ENCODE results near the gene RBBP5.

RBBP5 gene

GRCh38 chr1:205118752-205119151 is 3.0 kb downstream of the RBBP5 start:
- TF ChIP-seq TOX (CRISPR knock-in tag; IDR thresholded peaks at IDR 0.05; ENCODE audit: borderline replicate concordance) (no peak), PPARA (CRISPR knock-in tag; IDR thresholded peaks at IDR 0.05; ENCODE audit: borderline replicate concordance) (no peak), TCF4 (CRISPR knock-in tag; IDR thresholded peaks at IDR 0.05; ENCODE audit: borderline replicate concordance) (no peak), ARNTL (CRISPR knock-in tag; IDR thresholded peaks at IDR 0.05; ENCODE audit: borderline replicate concordance, low read depth) (no peak), ZNF8 (CRISPR knock-in tag; IDR thresholded peaks at IDR 0.05) (no peak), OSR1 (CRISPR knock-in tag; IDR thresholded peaks at IDR 0.05) (no peak), ESRRG (CRISPR knock-in tag; IDR thresholded peaks at IDR 0.05) (no peak), ZNF565 (CRISPR knock-in tag; conservative IDR thresholded peaks at IDR 0.05; ENCODE audit: low read depth) (no peak), POU6F1 (CRISPR knock-in tag; IDR thresholded peaks at IDR 0.05; ENCODE audit: borderline replicate concordance, low read depth) (no peak), TSHZ2 (CRISPR knock-in tag; IDR thresholded peaks at IDR 0.05) (no peak), RARB (CRISPR knock-in tag; IDR thresholded peaks at IDR 0.05) (no peak), ZNF70 (CRISPR knock-in tag; IDR thresholded peaks at IDR 0.05) (no peak), GLIS3 (CRISPR knock-in tag; IDR thresholded peaks at IDR 0.05) (no peak), BACH2 (CRISPR knock-in tag; IDR thresholded peaks at IDR 0.05; ENCODE audit: borderline replicate concordance) (no peak), SNAI2 (CRISPR knock-in tag; IDR thresholded peaks at IDR 0.05) (no peak), ISL1 (CRISPR knock-in tag; IDR thresholded peaks at IDR 0.05) (no peak), CSDC2 (CRISPR knock-in tag; IDR thresholded peaks at IDR 0.05) (no peak)
- TF ChIP-seq, protein P1, sequence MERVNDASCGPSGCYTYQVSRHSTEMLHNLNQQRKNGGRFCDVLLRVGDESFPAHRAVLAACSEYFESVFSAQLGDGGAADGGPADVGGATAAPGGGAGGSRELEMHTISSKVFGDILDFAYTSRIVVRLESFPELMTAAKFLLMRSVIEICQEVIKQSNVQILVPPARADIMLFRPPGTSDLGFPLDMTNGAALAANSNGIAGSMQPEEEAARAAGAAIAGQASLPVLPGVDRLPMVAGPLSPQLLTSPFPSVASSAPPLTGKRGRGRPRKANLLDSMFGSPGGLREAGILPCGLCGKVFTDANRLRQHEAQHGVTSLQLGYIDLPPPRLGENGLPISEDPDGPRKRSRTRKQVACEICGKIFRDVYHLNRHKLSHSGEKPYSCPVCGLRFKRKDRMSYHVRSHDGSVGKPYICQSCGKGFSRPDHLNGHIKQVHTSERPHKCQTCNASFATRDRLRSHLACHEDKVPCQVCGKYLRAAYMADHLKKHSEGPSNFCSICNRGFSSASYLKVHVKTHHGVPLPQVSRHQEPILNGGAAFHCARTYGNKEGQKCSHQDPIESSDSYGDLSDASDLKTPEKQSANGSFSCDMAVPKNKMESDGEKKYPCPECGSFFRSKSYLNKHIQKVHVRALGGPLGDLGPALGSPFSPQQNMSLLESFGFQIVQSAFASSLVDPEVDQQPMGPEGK (CRISPR knock-in tag; IDR thresholded peaks at IDR 0.05; ENCODE audit: borderline replicate concordance) = no peak
- TF ChIP-seq, protein P2, sequence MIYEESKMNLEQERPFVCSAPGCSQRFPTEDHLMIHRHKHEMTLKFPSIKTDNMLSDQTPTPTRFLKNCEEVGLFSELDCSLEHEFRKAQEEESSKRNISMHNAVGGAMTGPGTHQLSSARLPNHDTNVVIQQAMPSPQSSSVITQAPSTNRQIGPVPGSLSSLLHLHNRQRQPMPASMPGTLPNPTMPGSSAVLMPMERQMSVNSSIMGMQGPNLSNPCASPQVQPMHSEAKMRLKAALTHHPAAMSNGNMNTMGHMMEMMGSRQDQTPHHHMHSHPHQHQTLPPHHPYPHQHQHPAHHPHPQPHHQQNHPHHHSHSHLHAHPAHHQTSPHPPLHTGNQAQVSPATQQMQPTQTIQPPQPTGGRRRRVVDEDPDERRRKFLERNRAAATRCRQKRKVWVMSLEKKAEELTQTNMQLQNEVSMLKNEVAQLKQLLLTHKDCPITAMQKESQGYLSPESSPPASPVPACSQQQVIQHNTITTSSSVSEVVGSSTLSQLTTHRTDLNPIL (CRISPR knock-in tag; IDR thresholded peaks at IDR 0.05; ENCODE audit: low read depth) = no peak
- ATAC-seq = no peak

- no peak for TF ChIP-seq ZC3H10 (CRISPR knock-in tag; IDR thresholded peaks at IDR 0.05)
- TF ChIP-seq, protein P1 (CRISPR knock-in tag; IDR thresholded peaks at IDR 0.05; ENCODE audit: borderline replicate concordance) = no peak
- no peak for TF ChIP-seq SNAI2 (CRISPR knock-in tag; IDR thresholded peaks at IDR 0.05)
- TF ChIP-seq BACH2 (CRISPR knock-in tag; IDR thresholded peaks at IDR 0.05; ENCODE audit: borderline replicate concordance) = no peak
- ATAC-seq = no peak
These were observed 10.4 kb downstream of the RBBP5 start for GRCh38 chr1:205111354-205111753.

DNA sequence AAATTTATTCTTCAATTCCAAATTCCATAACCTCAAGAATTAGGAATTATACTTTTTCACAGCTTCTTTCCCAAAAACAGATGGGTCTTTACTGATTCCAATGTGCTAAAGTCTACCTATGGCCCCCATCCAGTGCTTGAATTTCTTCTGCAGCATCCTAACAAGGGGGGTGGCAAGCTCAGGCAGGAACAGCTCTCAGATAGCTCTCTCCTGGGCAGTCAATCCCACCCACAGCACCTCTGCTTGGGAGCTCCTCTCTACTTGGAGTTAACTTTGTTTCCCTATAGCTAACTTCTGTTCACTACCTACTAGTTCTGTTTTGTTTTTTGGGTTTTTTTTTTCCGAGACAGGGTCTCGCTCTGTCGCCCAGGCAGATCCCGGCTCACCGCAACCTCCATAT is 12.1 kb downstream of the RBBP5 start:
- TF ChIP-seq CSDC2 (CRISPR knock-in tag; IDR thresholded peaks at IDR 0.05) (no peak), ARNTL (CRISPR knock-in tag; IDR thresholded peaks at IDR 0.05; ENCODE audit: borderline replicate concordance, low read depth) (no peak), ISL1 (CRISPR knock-in tag; IDR thresholded peaks at IDR 0.05) (no peak), CSRNP3 (CRISPR knock-in tag; IDR thresholded peaks at IDR 0.05) (no peak)
- no peak for ATAC-seq

All from SK-N-SH treated with all-trans-retinoic acid at 6 μM for 48 hours (cell line).